Stimulated activated effector memory CD8-positive, alpha-beta T cell treated with anti-CD3 and anti-CD28 coated beads, Interleukin-12 subunit alpha, Interleukin-12 subunit beta, amount 100 ng/mL, for 72 hours (primary cell): ENCODE measurements around the gene GSPT1.

Source experiments
- ATAC-seq: fragments of 150-1000 bp; cut with Tn5 transposase; 2 replicates; pipeline ENCODE4 v1.10.0; 2021
- DNase-seq, 2 donors: peaks; one replicate each; pipeline ENCODE4 v3.0.0; 2021 to 2022; ENCODE audit warnings: low spot score in 2 of 2
- H3K27ac Mint-ChIP-seq: one replicate; pipeline ENCODE4 v1.8.0; 2022; ENCODE audit warnings: mild to moderate bottlenecking, mixed read lengths
- H3K36me3 Mint-ChIP-seq: one replicate; pipeline ENCODE4 v1.8.0; 2022; ENCODE audit warnings: mild to moderate bottlenecking, mixed read lengths
- H3K4me1 Mint-ChIP-seq: one replicate; pipeline ENCODE4 v1.8.0; 2022; ENCODE audit warnings: mixed read lengths
- H3K4me3 Mint-ChIP-seq: one replicate; pipeline ENCODE4 v1.8.0; 2022; ENCODE audit warnings: mild to moderate bottlenecking, mixed read lengths
- H3K9me3 Mint-ChIP-seq: one replicate; pipeline ENCODE4 v1.8.0; 2022; ENCODE audit warnings: mixed read lengths

The GSPT1 gene

DNA sequence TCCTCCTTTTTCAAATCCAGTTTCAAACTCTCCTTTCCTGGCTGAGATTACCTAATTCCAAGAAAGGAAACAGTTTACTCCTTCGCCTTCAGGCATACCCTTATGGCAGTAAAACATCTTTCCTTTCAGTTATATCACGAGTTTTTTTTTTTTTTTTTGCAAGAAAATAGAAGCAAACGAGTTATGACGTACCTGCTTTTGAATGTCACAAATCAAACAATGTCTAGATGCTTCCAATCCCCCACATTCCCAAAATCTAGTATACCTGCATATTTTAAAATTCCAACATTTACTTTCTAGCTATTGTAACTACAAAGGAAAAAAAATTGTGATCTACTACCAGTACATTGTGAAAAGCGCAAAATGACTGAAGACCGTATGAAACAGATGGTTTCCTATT is 28.9 kb downstream of the GSPT1 start:
- no peak overlapping the region for H3K27ac Mint-ChIP-seq
- H3K36me3 Mint-ChIP-seq = peaks cover 100% of the 10 kb centered on the region

DNA sequence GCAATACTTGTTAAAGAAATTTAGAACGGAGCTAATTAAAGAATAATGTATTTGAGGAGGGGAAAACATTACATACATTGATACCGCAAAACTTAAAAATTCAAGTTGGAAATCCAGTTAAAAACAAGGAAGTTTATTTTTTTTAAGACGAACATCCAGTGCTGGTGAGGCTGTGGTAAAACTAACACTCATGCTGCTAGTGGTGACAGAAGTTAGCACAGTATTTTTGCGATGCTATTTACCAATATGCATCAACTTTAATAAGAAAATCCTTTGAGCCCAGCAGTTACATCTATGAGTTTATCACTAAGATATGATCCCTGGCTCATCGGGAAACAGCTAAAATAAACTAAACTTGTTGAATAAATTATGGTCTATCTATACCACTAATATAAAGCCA is 31.7 kb downstream of the GSPT1 start:
- Mint-ChIP-seq H3K9me3 (no peaks in the 10 kb centered on the region), H3K27ac (no peak overlapping the region), H3K36me3 (peaks cover 100% of the 10 kb centered on the region), H3K4me3 (no peak overlapping the region), H3K4me1 (no peaks in the 10 kb centered on the region)
- DNase-seq = no peak
- no peak for ATAC-seq

More for the DNA sequence above, 28.9 kb downstream of the GSPT1 start:
- H3K9me3 Mint-ChIP-seq = no peaks in the 10 kb centered on the region
- no peak for ATAC-seq
- no peak for DNase-seq
- H3K4me3 Mint-ChIP-seq = no peak overlapping the region
- no peaks in the 10 kb centered on the region for H3K4me1 Mint-ChIP-seq

DNA sequence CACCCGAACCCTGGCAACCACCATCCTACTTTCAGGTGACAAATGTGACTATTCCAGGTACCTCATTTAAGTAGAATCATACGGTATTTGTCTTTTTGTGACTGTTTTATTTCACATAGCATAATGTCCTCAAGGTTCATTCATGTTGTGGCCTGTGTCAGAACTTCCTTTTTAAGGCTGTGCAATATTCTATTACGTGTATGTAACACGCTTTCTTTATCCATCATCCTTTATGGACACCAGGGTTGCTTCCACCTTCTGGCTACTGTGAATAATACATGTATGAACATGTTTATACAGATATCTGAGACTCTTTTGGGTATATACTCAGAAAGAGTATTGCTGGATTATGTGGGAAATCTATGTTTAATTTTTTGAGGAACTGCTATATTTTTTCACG is 35.7 kb downstream of the GSPT1 start:
- Mint-ChIP-seq H3K27ac (no peak overlapping the region), H3K9me3 (no peaks in the 10 kb centered on the region), H3K4me1 (peaks cover 2% of the 10 kb centered on the region), H3K36me3 (peaks cover 100% of the 10 kb centered on the region), H3K4me3 (no peak overlapping the region)
- DNase-seq = no peak
- ATAC-seq = no peak

DNA sequence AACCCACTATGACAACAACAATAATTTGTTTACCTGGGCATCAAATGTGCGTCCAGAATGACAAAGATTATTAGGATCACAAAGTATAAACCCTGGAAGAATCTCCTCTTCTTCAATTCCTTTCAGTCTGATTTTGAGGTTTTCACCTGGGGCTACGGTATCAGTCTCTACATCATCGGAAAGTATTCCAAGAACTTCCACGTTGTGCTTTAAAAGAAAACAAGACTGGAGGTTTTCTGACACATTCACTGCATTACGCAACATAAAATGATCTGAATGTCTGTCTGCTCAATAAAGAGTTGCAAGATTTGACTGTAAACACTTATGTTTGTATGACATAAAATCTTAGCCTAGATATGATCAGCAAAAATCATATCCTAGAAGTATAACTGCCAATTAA is 38.4 kb downstream of the GSPT1 start:
- ATAC-seq (no peak), DNase-seq (no peak)
- Mint-ChIP-seq H3K36me3 (peaks cover 100% of the 10 kb centered on the region), H3K4me1 (peaks cover 6% of the 10 kb centered on the region), H3K4me3 (no peak overlapping the region), H3K27ac (no peak overlapping the region), H3K9me3 (no peaks in the 10 kb centered on the region)

DNA sequence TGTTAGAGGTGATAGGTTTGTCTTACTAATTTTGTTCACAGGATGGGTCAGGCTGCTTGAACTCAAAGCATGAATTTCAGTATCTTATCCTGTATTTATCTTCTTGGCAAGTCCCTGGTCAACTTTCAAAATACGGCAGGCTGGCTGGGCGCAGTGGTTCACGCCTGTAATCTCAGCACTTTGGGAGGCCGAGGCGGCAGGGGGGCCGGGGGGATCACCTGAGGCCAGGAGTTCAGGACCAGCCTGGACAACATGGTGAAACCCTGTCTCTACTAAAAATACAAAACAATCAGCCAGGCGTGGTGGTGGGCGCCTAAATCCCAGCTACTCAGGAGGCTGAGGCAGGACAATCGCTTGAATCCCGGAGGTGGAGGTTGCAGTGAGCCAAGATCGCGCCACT is 39.5 kb downstream of the GSPT1 start:
- Mint-ChIP-seq H3K36me3 (peaks cover 100% of the 10 kb centered on the region), H3K9me3 (no peaks in the 10 kb centered on the region), H3K4me3 (no peak overlapping the region), H3K4me1 (peaks cover 6% of the 10 kb centered on the region), H3K27ac (peak overlapping the region; percentile 37)
- DNase-seq = no peak
- no peak for ATAC-seq

DNA sequence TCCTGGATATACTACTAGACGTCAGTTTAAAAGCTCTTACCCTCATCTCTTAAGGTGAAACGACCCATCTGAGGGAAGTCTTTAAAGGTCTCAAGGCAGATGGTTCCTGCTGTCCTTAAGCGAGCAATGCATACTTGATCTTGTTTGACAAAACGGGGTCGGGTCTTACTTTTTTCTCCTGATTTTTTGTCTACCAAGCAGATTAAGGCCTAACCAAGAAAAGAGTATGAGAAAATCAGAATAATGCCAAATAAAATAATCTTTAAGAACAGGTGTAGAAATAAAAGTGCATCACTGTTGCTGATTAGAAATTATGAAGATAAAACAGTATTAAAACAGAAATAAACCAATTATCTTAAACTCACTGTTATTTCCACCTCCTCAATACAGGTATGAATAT is 40.0 kb downstream of the GSPT1 start:
- Mint-ChIP-seq H3K27ac (no peak overlapping the region), H3K4me1 (peaks cover 6% of the 10 kb centered on the region), H3K36me3 (peaks cover 100% of the 10 kb centered on the region)

DNA sequence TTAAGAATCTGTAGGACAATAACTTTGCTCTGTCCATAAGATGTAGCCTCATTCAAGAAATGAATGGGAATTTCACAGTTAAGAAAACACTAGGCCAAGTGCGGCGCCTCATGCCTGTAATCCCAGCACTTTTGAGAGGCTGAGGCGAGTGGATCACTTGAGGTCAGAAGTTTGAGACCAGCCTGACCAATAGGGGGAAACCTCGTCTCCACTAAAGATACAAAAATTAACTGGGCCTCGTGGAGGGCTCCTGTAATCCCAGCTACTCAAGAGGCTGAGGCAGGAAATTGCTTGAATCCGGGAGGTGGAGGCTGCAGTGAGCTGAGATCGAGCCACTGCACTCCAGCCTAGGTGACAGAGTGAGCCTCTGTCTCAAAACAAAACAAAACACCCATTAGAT is 44.6 kb downstream of the GSPT1 start:
- no peak for DNase-seq
- Mint-ChIP-seq H3K9me3 (no peaks in the 10 kb centered on the region), H3K4me1 (peaks cover 6% of the 10 kb centered on the region), H3K27ac (no peak overlapping the region), H3K4me3 (no peak overlapping the region), H3K36me3 (peaks cover 80% of the 10 kb centered on the region)
- ATAC-seq = no peak

More for the DNA sequence above, 40.0 kb downstream of the GSPT1 start:
- Mint-ChIP-seq H3K4me3 (no peak overlapping the region), H3K9me3 (no peaks in the 10 kb centered on the region)
- DNase-seq (no peak), ATAC-seq (no peak)

DNA sequence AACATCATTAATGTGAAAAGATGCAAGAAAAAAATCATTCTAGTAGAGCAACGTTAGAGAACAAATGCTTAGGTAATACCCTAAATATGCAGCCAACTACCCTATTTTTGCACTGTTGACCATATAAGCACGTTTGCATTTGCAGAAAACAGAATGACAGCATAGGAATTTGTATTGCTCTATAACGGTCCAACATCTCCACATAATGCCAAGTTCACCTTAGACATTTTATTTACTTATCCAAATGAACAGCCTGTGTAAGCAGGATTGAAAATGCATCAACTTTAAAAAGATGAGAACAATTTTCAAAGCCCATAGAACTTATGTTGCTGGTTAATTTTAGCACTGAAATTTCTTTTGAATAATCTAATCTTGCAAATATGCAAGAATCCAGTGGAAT is 45.4 kb downstream of the GSPT1 start:
- DNase-seq (no peak), ATAC-seq (no peak)
- Mint-ChIP-seq H3K36me3 (peaks cover 72% of the 10 kb centered on the region), H3K27ac (no peak overlapping the region), H3K9me3 (no peaks in the 10 kb centered on the region), H3K4me1 (peaks cover 6% of the 10 kb centered on the region), H3K4me3 (no peak overlapping the region)

DNA sequence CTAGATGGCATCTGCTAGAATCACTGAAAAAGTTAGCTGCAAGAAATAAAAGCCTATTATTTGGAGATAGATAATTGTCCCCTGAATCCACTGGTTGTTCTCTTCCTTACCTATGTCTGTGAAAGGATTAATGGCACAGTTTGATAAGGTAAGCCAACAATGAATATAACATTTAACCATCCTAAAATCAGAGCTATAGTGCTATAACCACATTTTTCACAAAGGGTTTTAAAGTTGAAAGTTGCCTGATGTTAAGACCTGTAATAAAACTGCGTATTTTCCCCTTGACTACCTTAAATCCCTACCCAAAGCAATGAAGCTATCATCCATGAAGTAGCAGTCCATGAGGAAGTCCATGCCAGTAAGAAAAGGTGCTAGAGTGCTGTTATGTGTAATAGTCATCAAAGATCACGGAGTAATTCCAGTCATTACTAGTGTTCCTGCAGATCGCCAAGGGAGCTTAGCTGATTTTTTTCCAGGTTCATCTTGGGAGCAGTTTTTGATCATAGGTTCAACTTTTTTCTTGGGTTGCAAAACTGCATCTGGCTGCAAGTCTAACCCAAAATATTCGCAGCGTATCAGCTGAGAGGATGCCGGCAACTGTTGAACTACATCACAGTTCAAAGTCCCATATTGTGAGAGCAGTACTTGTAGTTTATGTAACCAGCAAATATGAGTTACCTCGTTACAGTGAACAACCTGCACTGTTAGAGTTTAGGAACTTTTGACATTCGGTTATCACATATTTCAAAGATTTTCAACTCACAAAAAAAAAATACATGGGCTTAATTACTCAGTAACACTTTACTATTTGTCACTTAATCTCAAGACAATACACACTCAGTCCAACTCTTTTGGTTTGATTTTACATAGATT is 46.2 kb downstream of the GSPT1 start:
- Mint-ChIP-seq H3K4me3 (no peak overlapping the region), H3K36me3 (peaks cover 64% of the 10 kb centered on the region), H3K4me1 (no peaks in the 10 kb centered on the region), H3K9me3 (no peaks in the 10 kb centered on the region), H3K27ac (no peak overlapping the region)
- no peak for ATAC-seq
- no peak for DNase-seq

DNA sequence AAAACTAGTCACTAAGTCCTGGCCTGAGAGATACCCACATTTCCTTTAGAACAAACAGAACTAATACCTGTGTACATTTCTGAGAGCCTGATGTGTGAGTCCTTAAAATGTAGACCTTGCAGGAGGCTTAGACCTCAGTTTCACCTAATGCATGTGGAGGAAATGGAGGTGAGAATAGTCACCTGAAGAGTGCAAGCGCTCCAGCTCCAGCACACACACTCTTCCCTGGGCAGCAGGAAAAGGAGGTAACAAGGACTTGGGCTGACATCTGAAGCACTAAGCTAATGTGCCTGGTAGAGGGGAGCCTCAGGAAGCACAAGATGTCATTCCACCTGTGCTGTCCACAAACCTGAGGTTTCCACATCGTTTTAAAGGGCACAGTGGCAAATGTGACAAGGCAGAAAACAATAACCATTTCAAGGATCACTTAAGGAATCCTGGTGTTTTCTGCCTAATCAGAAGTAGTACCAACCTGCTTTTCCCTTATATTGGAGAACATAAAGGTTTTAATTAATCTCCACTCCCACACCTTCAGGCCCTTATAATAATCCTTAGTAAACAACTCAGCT is 47.3 kb downstream of the GSPT1 start:
- ATAC-seq (no peak), DNase-seq (no peak)
- Mint-ChIP-seq H3K4me3 (no peak overlapping the region), H3K9me3 (no peaks in the 10 kb centered on the region), H3K36me3 (peaks cover 53% of the 10 kb centered on the region), H3K4me1 (no peaks in the 10 kb centered on the region), H3K27ac (no peak overlapping the region)

DNA sequence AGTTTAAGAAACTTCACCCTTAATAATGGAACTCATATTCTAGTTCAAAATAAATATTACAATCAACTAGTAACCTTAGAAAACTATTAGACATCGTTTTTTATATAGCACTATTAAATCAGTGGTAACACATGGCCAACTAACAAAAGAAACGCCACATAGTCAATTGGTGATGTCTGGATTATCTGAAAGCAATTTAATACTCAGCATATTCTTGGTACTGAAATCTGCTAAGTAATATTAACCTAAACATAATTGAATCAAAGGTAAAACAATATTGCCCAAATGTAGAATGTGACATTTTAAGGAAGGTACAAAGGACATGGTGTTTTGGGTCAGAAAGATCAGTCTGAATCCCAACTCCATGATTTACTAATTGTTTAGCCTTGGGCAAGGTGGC is 53.3 kb downstream of the GSPT1 start:
- no peak for ATAC-seq
- DNase-seq = no peak
- no peak overlapping the region for H3K4me3 Mint-ChIP-seq
- H3K27ac Mint-ChIP-seq = no peak overlapping the region
- H3K36me3 Mint-ChIP-seq = peaks cover 9% of the 10 kb centered on the region
- peaks cover 13% of the 10 kb centered on the region for H3K4me1 Mint-ChIP-seq
- H3K9me3 Mint-ChIP-seq = no peaks in the 10 kb centered on the region

DNA sequence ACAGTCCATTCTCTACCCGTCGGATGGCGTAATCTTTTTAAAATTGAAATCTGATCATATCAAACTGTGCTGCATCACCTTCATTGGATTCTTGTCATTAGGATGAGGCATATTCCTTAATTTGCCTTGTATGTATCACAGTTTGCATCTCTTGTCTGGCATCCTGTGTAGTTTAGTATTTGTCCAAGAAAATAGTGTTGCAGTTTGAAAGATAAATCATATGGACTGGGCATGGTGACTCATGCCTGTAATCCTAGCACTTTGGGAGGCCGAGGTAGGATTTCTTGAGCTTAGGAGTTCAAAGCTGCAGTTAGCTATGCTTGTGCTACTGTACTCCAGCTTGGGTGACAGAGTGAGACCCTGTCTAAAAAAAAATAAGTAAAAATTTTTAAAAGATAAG is 58.6 kb downstream of the GSPT1 start:
- ATAC-seq (no peak), DNase-seq (no peak)
- H3K27ac Mint-ChIP-seq = no peak overlapping the region
- no peak overlapping the region for H3K4me3 Mint-ChIP-seq
- no peaks in the 10 kb centered on the region for H3K9me3 Mint-ChIP-seq
- H3K4me1 Mint-ChIP-seq = peaks cover 27% of the 10 kb centered on the region
- peaks cover 24% of the 10 kb centered on the region for H3K36me3 Mint-ChIP-seq

DNA sequence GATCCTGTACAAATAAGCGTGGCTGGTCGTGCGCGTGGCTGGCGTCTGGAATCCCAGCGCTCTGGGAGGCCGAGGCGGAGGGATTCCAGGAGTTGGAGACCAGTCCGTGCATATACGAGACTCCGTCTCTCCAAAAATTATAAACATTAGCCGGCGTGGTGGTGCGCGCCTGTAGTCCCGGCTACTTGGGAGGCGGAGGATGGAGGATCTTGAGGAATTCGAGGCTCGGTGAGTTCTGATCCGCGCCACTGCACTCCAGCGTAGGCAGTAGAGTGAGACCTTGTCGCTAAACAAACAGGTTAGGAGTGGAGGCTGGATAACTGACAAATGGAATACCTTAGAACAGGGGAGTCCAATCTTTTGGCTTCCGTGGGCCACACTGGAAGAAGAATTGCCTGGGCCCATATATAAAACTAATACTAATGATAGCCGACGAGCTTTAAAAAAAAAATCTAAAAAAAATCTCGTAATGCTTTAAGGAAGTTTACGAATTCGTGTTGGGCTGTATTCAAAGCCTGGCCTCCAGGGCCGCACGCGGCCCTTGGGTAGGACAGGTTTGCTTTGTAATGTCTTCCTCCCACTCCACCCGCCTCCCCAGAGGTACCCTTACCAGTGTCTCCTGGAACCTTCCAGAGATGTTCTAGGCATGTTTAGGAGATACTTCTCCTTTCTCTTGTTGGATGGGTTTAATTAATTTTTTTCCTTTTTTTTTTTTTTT is 63.5 kb downstream of the GSPT1 start:
- peak overlapping the region; percentile 97 for H3K27ac Mint-ChIP-seq
- DNase-seq (no peak), ATAC-seq (no peak)
- H3K4me1 Mint-ChIP-seq = peaks cover 30% of the 10 kb centered on the region
- H3K36me3 Mint-ChIP-seq = peaks cover 64% of the 10 kb centered on the region
- H3K4me3 Mint-ChIP-seq = peak overlapping the region; percentile 97
- no peaks in the 10 kb centered on the region for H3K9me3 Mint-ChIP-seq

DNA sequence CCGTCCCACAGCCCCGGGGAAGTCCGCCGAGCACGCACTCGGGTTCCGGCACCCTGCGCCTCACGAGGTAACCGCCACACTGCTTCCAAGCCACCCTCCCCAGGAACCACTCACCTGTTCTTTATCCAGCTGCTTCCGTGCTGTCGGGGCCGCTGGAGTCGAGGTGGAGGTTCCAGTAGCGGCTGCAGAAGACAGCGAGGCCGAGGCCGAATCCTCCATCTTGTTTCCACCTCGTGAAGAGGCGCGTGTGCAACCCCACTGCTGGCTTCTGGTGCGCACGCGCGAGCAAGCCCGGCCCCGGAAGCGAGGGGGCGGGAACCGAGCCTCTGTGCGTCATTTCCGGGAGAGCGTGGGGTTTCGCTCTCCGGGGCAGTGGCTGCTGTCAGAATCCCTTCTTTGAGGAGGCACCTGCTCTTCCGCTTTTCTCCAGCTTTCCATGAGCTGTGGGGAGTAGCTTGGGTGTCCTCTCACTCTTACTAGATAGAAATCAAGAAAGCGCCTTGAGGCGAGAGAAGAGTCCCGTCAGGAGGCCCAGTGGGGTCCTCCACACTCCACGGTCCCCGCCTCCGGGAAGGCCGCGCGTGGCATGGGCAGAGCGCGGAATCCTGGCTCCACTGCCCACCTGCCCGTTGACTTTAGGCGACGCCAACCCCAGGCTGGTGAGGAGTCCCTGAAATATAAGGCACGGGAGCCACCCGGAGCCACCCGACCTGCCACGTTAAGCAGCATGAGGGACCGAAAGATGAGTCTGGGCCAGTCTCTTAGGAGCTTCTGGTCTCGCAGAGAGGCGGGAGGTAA is 64.3 kb downstream of the GSPT1 start, which contains the start of gene RSL1D1:
TSS of gene RSL1D1 (minus strand) at position 249 of the 798 bp plus-strand sequence. CDS start at position 219, 30 bp downstream.
- ATAC-seq (peak; percentile 94), DNase-seq (peak; percentile 88 to 97)
- peak within 1 kb of the TSS; percentile 97 for H3K27ac Mint-ChIP-seq
- H3K4me3 Mint-ChIP-seq = peak within 1 kb of the TSS; percentile 97
- H3K36me3 Mint-ChIP-seq = peaks cover 66% of the 10 kb centered on the region
- peaks cover 29% of the 10 kb centered on the region for H3K4me1 Mint-ChIP-seq
- no peaks in the 10 kb centered on the region for H3K9me3 Mint-ChIP-seq

DNA sequence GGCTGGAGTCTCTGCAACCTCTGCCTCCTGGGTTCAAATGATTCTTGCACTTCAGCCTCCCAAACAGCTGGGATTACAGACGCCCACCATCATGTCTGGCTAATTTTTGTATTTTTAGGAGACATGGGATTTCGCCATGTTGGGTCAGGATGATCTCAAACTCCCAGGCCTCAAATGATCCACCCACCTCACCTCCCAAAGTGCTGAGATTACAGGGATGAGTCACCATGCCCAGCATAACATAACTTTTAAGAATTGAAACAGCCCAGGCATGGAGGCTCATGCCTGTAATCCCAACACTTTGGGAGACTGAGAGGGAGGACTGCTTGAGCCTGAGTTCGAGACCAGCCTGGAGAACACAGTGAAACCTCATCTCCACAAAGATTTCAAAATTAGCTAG is 66.9 kb downstream of the GSPT1 start:
- H3K9me3 Mint-ChIP-seq = no peaks in the 10 kb centered on the region
- DNase-seq (no peak), ATAC-seq (no peak)
- H3K4me3 Mint-ChIP-seq = peak overlapping the region; percentile 35
- no peak overlapping the region for H3K27ac Mint-ChIP-seq
- H3K36me3 Mint-ChIP-seq = peaks cover 84% of the 10 kb centered on the region
- H3K4me1 Mint-ChIP-seq = peaks cover 24% of the 10 kb centered on the region
